Astrocyte of the cerebellum (primary cell): ENCODE measurements around the gene TMPRSS6.

Experiments
- DNase-seq: peaks from one replicate; pipeline ENCODE4 v3.0.0-alpha.2; 2011; ENCODE audit warnings: low read depth
- H3K4me3 ChIP-seq: 2 replicates; pipeline ENCODE4 v1.5.1; 2011; ENCODE audit warnings: mild to moderate bottlenecking, low read depth, low read length, moderate library complexity
- in situ Hi-C: cut with HindIII; loops from 2 replicates; pipeline ENCODE4 v1.10.0; 2017; ENCODE audit warnings: low sequenced_read_pairs
- TF ChIP-seq, protein P1 (sequence below): IDR thresholded peaks from 2 replicates; pipeline ENCODE4 v1.5.1; 2012; ENCODE audit warnings: low read length, low read depth, moderate library complexity, mild to moderate bottlenecking; ENCODE audit errors: missing control alignments

TMPRSS6 gene

DNA sequence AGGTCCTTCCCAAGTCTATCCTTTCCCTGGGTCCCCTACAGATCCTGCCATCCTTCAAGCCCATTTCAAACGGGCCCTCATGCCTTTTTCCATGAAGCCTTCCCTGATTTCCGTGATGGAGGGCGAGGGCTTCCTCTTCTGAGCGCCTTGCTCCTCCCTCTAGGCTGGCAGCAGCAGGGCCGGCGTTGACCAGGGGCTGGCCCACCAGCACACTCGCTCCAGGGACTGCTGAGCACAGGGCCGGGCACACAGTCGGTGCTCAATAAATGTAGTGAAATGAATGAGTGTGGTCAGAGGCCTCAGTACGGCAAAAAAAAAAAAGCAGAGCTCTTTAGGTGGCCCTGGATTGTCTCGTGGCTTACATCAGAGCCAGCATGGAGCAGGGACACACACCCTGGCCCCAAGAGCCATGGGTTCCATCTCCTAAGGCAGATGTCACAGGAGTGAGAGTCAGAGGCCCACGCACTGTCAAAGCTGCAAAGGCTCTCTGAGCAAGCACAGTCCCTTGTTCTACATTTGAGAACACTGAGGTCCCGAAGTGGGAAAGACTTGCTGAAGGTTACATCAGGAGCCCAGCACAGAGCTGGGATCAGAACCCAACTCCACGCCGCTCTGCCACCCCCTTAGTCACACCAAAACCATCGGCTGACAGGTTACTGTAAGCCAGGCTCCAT, 37.1 kb upstream of the TMPRSS6 start:
- H3K4me3 ChIP-seq = no peak overlapping the region
- in situ Hi-C loops = no loop called here
- DNase-seq = no peak
- TF ChIP-seq, protein P1, sequence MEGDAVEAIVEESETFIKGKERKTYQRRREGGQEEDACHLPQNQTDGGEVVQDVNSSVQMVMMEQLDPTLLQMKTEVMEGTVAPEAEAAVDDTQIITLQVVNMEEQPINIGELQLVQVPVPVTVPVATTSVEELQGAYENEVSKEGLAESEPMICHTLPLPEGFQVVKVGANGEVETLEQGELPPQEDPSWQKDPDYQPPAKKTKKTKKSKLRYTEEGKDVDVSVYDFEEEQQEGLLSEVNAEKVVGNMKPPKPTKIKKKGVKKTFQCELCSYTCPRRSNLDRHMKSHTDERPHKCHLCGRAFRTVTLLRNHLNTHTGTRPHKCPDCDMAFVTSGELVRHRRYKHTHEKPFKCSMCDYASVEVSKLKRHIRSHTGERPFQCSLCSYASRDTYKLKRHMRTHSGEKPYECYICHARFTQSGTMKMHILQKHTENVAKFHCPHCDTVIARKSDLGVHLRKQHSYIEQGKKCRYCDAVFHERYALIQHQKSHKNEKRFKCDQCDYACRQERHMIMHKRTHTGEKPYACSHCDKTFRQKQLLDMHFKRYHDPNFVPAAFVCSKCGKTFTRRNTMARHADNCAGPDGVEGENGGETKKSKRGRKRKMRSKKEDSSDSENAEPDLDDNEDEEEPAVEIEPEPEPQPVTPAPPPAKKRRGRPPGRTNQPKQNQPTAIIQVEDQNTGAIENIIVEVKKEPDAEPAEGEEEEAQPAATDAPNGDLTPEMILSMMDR = no peak

DNA sequence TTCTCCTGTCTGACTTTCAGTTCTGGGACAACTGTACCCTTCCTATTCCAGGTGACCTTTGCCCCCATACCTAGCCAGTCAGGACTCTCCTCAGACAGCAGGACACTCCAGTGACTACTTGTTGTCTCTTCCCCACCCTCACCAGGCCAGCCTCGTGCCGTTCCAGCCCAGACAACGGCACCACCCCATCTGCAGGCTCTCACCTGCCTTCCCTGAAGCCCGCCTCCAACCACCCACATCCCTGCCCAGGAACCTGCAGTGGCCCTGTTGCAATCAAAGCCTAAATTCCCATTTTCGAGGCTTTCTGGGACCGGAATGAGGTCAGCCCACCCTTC, 36.5 kb upstream of the TMPRSS6 start:
- no peak overlapping the region for H3K4me3 ChIP-seq
- TF ChIP-seq, protein P1 = no peak
- in situ Hi-C loops = no loop called here
- no peak for DNase-seq

- no peak for DNase-seq
- TF ChIP-seq, protein P1 = no peak
- in situ Hi-C loops = no loop called here
- no peak overlapping the region for H3K4me3 ChIP-seq
These were observed 35.9 kb upstream of the TMPRSS6 start for GRCh38 chr22:37145180-37146050.

DNA sequence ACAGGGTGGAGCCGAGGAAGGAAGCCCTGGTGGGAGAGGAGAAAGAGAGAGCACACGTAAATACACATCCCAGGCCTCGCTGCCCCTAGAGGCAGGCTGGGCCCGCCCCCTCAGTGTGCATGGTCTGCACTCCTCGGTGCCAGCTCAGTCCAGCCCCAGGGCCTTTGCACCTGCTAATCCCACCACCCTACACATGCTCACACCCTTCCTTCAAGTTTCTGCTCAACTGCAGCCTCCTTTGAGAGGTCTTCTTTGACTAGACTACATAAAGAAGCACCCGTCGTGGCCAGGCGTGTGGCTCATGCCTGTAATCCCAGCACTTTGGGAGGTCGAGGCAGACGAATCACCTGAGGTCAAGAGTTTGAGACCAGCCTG, 34.7 kb upstream of the TMPRSS6 start:
- no peak for DNase-seq
- no peak overlapping the region for H3K4me3 ChIP-seq
- in situ Hi-C loops = no loop called here
- TF ChIP-seq, protein P1 = no peak

DNA sequence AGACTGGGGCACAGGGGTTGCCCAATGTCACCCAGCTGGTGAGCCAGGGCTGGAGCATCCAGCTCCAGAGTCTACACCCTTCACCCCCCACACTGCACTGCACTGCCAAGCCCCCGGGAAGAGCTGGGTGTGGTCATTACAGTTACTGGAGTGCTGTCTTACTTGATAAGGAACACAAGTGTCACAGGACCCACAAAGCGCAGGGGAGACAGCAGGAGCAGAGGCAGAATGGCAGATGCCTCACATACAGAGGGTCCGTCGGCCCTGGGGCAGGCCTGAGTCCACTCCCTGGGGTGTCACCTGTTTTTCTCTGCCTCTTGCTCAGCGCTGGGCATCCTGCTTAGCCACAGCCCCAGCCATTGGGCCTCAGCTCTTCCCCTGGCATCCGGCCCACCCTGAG, 32.5 kb upstream of the TMPRSS6 start:
- in situ Hi-C loops = no loop called here
- no peak overlapping the region for H3K4me3 ChIP-seq
- DNase-seq = no peak
- TF ChIP-seq, protein P1 = no peak

DNA sequence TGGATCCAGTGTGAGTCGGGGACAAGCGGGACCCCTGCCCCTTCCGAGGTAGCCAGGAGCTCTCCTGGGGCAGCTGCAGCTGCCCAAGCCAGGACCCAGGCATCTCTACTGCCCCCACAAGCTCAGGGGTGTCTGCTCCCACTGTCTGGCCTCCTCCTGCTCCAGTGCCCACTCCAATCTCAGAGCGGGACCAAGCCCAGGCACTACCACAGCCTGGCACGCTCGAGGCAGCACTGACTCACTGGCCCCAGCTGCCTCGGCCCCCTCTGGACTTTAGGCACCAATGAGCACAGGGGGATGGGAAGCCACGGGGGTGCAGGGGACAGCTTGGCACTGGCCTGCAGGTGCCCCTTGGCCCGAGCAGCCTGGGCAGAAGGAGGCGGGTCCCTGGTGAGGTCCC, 32.0 kb upstream of the TMPRSS6 start:
- no peak overlapping the region for H3K4me3 ChIP-seq
- in situ Hi-C loops = no loop called here
- TF ChIP-seq, protein P1 = no peak
- no peak for DNase-seq
